GM21526 (cell line): ENCODE data around the gene KRTAP4-7.
"Not testable (repeated sequence)": the region's sequence is repeated elsewhere in the genome, so short reads cannot be mapped to it uniquely, and the experiment has no call there.

Source experiments
- ATAC-seq: cut with Tn5 transposase; IDR thresholded peaks from one replicate; pipeline ENCODE4 v1.9.1; 2021; ENCODE audit warnings: moderate library complexity; ENCODE audit not compliant: unreplicated experiment, low FRiP score

The KRTAP4-7 gene

DNA sequence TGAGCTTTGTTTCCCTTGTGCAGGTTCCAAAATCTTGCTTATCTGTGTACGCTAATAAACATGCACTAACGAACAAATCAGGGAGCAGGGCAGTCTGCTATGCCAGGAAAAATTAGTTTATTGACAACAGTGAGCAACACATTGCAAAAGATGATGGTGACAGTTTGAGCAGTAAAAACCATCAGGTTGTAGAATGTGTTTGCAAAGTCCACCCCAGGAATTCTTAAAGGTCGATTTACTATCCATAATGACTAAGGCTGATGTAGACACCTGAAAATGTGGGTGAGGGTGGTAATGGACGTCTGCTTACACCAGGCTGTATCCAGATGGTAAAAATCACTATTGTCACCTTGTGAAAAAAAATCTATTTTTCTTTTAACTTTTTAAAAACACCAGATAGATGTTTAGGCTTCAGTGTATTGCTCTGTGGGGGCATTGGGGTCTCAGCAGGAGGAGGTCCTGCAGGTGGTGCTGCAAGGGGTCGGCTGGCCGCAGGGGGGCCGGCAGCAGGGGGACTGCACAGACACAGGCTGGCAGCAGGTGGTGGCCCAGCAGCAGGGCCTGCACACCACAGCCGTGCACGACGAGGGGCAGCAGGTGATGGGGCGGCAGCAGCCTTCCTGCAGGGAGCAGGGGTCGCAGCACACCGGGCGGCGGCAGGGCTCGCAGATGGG lies 18.8 kb upstream of the KRTAP4-7 start:
- ATAC-seq = not testable (repeated sequence)

DNA sequence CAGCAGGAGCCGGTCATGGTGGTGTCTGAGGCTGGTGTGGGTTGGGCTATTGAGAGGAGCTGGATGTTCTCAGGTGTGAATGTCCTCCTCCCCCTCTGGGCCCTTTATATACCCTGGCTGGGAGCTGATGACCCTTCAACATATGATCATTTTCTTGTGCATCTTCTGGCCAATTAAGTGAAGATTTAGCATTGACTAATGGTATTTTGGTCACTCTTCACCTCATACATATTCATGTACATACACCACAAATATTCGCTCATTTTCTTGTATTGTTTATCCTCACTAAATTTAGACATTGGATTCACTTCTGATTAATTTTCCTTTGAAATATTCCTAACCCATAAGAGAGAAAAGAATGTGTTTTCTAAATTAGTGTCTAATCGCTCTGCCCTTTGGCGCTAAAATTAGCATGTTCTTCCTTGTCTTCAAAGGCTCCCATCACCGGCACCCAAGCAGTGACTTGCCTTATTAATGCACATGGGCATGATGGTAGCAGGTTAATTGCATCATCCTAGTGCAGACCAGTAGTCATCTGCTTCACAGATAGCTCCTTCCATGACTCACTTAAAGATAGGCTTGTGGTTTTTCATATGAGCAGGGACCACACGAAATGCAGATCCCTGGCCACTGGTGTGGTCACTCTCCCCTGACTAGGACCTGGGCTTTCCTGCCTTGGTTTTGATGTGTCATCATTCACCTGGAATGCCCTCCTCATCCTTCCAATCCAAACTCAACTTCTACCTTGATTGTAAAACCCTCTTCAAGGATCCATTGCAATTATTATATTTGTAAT lies 17.9 kb upstream of the KRTAP4-7 start, which contains the start of gene KRTAP2-4:
KRTAP2-4 (minus strand) TSS at position 51 of the 796 bp plus-strand sequence; CDS start at position 17, 34 bp downstream.
- ATAC-seq = no peak

DNA sequence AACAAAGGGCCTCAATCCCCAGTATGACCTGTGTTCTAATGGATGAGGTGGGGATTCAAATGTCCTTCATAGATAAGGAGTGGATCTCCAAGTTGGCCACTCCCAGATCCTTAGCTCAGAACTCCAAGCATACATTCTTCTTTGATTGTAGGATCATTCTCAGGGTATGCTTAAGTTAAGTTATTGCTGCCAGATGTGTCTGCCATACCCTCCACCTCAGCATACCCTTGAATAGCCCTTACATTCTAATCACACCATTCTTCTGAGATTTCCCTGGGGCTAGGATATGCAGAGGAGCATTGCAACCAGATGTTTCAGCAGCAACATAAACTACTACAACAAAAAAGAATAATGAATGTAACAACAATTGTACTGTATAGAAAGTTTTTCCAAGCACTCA lies 16.7 kb upstream of the KRTAP4-7 start:
- no peak for ATAC-seq

DNA sequence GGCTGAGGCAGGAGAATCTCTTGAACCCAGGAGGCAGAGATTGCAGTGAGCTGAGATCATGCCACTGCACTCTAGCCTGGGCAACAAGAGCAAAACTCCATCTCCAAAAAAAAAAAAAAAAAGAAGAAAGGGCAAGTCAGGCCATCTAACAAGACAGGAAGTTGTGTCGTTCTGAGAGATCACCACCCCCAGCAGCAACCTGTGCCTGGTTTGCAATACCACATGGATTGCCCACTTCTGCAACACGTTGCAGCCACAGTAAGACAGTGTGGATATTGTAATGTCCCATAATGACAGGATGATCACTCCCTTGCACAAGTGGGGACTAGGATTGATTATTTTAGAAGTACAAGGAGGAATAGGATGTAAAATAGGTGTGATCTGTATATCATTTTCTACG lies 14.9 kb upstream of the KRTAP4-7 start:
- no peak for ATAC-seq

DNA sequence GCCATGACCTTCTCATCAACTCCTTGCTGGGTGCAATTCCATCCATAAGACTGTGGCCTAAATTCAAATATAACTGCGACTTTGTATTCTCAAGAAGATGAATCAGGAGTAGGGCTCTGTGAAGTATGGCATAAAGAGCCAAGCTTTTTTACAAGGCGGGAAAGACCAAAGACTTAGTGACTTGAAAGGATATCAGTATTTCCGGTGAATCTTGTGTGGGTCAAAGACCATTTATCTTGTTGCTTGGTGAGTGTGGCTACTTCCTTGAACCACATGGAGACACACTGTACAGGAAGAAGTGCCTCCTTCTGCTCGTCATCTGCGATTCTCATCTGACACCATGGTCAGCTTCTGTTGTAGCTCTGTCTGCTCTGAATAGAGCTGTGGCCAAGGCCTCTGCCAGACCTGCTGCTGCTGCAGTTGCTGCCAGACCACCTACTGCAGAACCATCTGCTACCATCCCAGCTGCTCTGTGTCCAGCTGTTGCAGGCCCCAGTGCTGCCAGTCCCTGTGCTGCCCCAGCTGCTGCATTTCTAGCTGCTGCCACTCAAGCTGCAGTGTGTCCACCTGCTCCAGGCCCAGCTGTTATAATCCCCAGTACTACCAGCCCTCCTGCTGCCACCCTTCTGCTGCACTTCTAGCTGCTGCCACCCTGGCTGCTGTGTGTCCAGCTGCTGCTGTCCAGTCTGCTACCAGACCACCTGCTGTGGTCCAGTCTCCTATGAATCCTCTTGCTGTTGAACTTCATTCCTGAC lies 12.2 kb upstream of the KRTAP4-7 start:
- ATAC-seq = no peak

DNA sequence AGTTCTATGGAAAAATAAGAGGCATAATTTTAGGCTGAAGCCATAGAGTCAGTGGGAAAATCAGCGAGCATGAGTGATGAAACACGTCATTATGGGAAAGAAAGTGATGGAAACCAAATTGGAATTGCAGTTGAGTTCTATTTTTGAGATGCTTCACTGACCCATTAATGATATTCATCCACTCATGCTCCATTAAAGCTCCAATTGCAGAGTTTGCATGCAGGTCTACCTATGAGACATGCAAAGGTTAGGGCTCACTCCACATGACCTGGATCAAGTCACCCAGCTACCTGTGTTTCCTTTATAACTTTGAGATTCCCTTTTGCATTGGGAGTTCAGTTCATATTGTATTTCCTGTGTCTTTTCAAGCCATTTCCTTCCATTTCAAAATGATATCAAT lies 10.3 kb upstream of the KRTAP4-7 start:
- no peak for ATAC-seq

DNA sequence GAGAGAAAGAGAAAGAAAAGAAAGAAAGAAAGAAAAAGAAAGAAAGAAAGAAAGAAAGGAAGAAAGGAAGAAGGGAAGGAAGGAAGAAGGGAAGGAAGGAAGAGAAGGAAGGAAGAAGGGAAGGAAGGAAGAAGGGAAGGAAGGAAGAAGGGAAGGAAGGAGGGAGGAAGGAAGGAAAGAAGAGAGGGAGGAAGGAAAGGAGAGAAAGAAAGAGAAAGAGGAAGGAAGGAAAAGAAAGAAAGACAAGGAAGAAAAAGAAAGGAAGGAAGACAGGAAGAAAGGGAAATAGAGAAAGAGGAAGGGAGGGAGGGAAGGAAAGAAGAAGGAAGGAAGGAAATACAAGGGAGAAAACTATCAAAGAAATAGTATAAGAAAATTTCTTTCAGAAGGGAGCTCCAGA lies 7.2 kb upstream of the KRTAP4-7 start:
- ATAC-seq = no peak

DNA sequence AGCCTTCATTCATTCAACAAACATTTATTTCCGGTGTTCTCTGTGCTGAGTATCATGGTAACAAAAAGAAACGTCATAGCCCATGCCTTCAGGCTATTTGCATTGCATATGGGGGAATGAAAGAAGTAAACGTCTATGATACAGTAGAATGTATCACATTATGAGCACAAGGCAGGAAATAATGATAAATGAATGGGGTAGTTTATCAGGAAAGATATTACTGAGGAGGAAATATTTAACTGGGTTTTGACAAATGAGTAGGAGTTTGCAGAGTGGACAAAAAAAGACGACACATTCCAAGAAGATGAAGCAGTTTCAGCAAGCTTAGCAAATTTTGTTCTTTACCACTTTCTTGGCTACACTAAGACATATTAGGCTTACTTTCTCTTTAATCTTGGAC lies 1.3 kb upstream of the KRTAP4-7 start:
- no peak for ATAC-seq

DNA sequence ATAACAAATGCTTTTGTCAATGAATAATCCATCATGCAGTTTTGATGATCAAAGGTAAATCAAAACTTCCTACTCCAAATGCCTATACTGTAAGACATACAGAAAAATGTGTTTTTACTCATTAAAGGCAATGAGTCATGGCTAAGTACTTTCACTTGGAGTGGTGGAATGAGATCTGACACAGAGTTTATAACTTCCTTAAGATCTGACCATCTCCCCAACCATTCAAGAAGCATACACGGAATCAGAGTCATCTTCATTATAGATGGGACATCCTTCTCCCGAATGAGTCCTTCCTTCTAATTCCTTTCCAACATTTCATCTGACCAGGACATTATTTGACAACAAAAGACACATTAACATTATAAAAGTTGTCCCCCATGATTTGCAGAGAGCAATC lies 523 bp upstream of the KRTAP4-7 start:
- not testable (repeated sequence) for ATAC-seq

DNA sequence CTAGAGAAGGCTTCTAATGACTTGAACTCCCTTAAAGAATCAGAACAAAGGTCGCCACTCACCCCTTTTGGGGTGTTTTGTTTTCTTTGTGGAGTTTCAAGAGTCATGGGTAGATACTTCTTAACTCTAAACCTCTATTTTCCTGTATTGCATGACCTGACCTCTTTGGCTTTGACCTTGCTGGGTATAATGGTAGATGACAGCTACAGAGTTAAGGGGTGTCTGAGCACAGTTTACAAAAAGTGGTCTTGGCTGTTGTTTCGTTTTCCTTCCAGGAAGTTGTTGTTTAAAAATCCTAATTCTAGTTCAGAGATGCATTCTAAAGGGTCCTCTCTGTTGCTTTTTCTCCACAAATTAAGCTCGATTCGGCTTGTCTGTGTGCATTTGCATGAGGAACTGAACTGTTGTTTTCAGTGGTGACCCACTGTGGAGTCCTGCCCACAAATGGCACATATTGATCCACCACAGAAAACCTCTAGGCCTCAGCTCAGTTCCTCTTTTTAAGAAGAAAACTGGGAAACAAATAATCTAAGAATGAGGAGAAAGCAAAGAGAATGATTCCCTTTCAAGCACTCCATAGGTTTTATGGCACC lies 4.9 kb downstream of the KRTAP4-7 start:
- not testable (repeated sequence) for ATAC-seq

DNA sequence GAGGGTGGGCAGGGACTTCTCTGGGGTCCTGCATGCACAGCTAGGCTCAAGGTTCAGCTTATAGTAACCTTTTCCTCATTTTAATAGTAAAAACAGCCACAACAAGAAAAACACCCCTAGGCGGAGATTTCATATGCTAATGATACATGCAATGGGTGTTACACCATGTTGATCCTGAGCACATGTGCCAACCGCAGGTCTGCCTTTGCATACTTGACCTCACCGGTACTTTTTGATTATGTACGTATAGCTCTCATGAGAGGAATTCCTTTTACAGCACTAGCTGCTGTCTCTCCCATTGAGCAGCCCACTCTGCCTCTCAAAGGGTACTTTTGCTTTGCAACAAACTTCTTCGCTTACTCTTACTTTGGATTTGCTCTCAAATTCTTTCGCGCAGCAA lies 12.1 kb downstream of the KRTAP4-7 start:
- no peak for ATAC-seq

DNA sequence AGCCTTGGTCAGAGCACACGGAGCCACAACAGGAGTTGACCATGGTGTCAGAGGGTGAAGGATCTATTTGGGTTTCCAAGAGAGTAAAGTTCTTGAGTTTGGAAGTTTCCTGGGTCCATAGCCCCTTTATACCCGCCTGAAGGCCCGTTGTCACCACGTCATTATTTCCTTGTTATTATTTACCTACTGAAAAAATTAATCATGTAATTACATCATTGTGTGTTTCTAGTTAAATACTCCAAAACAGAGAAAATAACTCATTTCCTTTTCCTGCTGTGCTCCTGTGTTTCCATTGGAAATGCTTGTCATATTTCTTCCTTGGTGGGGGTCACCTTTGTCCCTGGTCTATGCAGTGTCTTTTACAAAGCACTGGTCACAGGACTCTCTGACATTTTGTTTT lies 14.1 kb downstream of the KRTAP4-7 start, which contains the start of gene KRTAP4-8:
KRTAP4-8 (minus strand) TSS at position 101 of the 400 bp plus-strand sequence; CDS start at position 43, 58 bp downstream.
- ATAC-seq = no peak

DNA sequence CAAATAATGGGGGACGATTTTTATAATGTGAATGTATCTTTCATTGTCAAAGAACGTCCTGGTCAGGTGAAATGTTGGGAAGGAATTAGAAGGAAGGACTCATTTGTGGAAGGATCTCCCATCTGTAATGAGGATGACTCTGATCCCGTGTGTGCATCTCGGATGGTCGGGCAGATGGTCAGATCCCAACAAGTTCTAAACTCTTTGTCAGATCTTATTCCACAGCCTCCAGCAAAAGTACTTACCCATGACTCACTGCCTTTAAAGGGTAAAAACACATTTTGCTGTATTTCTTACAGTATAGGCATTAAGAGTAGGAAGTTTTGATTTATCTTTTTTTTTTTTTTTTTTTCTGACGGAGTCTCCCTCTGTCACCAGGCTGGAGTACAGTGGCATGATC lies 14.5 kb downstream of the KRTAP4-7 start:
- ATAC-seq = no peak

DNA sequence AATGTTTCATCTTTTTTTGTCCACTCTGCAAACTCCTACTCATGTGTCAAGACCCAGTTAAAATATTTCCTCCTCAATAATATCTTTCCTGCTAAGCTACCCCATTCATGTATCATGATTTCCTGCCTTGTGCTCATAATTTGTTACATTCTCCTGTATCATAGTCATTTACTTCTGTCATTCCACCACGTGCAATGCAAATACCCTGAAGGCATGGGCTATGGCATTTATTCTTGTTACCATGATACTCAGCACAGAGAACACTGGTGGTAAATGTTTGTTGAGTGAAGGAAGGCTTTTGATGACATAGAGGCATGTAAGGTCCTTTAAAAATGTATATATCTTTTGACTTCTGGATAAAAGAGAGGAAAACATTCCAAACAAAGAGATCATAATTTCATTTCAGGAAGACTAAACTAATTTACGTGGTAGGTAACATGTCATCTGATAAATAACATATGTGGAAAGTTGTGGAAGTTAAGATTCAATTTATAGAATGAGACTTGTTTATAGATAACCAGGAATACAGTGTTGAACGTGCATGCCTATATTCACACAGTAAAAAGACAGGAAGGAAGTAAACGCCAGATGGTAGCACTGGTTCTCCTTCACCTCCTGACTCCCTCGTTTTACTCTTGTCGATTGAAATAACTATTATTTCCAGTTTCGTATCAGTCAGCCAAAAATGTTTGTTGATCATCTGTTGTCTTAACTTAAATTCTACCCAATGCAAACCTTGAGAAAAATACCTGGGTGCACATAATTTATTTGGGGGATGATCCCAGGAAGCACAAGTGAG lies 15.9 kb downstream of the KRTAP4-7 start:
- not testable (repeated sequence) for ATAC-seq

DNA sequence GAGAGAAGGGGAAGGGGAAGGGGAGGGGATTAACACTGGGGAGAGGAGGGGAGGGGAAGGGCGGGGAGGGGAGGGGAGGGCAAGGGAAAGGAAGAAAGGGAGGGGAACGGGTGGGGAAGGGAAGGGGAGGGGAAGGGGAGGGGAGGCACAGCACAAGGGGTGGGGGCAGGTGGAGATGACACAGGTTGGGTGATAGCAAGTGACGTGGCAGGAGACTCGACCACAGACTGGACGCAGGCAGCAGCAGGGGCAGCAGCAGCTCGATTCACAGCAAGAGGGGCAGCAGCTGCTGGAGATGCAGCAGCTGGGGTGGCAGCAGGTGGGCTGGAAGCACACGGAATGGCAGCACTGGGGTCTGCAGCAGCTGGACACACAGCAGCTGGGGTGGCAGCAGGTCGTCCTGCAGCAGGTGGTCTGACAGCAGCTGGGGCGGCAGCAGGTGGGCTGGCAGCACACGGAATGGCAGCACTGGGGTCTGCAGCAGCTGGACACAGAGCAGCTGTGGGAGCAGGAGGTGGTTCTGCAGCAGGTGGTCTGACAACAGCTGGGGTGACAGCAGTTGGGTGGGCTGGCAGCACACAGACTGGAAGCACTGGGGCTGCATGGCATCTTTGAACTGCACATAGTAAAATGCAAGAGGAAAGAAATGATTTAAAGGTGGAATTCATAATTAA lies 17.8 kb downstream of the KRTAP4-7 start, which contains the start of gene KRTAP4-16:
KRTAP4-16 (minus strand) TSS at position 624 of the 674 bp plus-strand sequence; CDS start at position 624, 0 bp downstream.
- ATAC-seq = no peak

DNA sequence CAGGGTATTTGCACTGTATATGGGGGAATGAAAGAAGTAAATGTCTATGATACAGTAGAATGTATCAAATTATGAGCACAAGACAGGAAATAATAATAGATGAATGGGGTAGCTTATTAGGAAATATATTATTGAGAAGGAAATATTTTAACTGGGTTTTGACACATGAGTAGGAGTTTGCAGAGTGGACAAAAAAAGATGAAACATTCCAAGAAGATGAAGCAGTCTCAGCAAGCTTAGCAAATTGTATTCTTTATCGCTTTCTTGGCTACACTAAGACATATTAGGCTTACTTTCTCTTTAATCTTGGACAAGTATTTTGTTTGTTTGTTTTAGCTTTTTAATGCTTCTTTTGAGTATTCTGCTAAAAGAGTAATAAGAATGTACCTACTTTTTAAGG lies 19.9 kb downstream of the KRTAP4-7 start:
- no peak for ATAC-seq

DNA sequence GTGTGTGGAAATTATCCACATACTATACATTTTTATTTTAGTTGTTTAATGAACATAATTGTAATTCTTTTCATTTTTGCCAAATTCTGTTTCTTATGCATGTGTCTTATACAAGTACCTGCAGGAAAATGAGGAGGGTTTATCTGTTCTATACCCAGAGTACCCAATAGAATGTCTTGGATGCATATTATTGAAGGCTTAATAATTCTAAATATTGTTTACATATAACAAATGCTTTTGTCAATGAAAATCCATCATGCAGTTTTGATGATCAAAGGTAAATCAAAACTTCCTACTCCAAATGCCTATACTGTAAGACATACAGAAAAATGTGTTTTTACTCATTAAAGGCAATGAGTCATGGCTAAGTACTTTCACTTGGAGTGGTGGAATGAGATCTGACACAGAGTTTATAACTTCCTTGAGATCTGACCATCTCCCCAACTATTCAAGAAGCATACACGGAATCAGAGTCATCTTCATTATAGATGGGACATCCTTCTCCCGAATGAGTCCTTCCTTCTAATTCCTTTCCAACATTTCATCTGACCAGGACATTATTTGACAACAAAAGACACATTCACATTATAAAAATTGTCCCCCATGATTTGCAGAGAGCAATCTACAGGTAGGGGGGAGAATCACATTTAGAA lies 20.6 kb downstream of the KRTAP4-7 start:
- ATAC-seq = not testable (repeated sequence)

DNA sequence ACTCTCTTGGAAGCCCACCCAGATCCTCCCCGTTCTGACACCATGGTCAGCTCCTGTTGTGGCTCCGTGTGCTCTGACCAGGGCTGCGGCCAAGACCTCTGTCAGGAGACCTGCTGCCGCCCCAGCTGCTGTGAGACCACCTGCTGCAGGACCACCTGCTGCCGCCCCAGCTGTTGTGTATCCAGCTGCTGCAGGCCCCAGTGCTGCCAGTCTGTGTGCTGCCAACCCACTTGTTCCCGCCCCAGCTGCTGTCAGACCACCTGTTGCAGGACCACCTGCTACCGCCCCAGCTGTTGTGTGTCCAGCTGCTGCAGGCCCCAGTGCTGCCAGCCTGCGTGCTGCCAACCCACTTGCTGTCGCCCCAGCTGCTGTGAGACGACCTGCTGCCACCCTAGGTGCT lies 21.4 kb downstream of the KRTAP4-7 start, which contains the start of gene KRTAP4-9:
KRTAP4-9 (plus strand) TSS at position 43 of the 400 bp plus-strand sequence; CDS start at position 43, 0 bp downstream.
- not testable (repeated sequence) for ATAC-seq
